C4-2B (cell line): Measurements from ENCODE around the gene IL1R1.

Experiments used
- CTCF ChIP-seq: fragments of 450-650 bp; conservative IDR thresholded peaks from 2 replicates; pipeline ENCODE4 v1.5.1; 2017; ENCODE audit warnings: mild to moderate bottlenecking
- ZFX ChIP-seq: fragments of 450-650 bp; IDR thresholded peaks from 2 replicates; pipeline ENCODE4 v1.6.1; 2017

DNA sequence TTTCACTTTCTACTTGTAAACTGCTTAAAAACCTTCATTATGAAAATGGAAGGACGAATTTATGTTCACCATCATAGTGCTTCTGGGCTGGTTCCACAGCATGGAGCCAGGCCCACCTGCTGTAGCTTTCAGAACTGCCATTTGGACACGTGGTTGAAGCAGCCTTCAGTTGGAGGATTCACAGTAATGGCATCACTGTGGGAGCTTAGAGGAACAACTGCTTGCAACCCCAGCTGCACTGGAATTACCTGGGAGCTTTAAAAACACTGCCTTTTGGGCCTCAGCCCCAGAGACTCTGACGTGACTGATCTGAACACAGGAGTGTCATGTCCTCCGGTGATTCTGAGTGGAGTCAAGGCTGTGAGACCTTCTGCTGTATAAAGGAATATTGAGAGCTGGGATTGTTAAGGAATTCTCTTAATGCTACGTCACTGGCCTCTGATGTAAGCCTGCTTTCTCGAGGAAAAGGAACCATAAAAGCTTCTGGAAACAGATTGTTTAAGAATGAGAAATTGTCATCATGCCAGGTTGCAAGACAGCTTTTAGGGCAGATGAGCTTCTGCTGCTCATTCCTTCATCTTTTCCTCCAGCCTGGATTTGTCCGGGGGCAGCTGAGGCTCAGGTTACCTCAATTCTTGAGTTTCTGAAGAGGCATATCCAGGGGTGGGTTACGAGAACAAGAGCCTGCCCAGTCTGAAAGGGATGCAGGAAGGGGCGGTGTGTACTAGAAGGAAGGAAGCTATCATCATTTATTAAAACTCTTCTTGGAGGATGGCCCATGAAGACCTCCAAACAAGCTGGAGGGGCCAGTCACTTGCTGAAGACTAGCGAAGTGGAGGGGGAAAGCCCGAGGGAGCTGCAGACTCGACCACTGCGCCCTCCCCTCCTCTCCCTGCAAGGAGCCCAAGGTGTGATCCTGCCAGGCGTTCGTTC is 1.3 kb upstream of the IL1R1 start:
- TF ChIP-seq CTCF = no peak
- TF ChIP-seq ZFX = no peak
